GM19193 (cell line): ENCODE data around the gene CUX1.

Source experiments
- POLR2A ChIP-seq: IDR thresholded peaks from 4 replicates; pipeline ENCODE4 v1.6.1; 2011; ENCODE audit not compliant: insufficient read depth, insufficient read length; ENCODE audit errors: extremely low read depth

Gene CUX1

GRCh38 chr7:102248456-102249395 lies 431.3 kb downstream of the CUX1 start:
- TF ChIP-seq POLR2A, result no peak

- TF ChIP-seq POLR2A, result no peak
These were observed 434.3 kb downstream of the CUX1 start for GRCh38 chr7:102251531-102252365.

GRCh38 chr7:102252366-102252982 lies 435.0 kb downstream of the CUX1 start:
- TF ChIP-seq POLR2A, result no peak

GRCh38 chr7:102253066-102253972 lies 435.9 kb downstream of the CUX1 start:
- TF ChIP-seq POLR2A, result no peak

- TF ChIP-seq POLR2A, result no peak
These were observed 436.5 kb downstream of the CUX1 start for GRCh38 chr7:102253973-102254370.

- no peak for TF ChIP-seq POLR2A
These were observed 437.1 kb downstream of the CUX1 start for GRCh38 chr7:102254521-102254920.

GRCh38 chr7:102255501-102255900 lies 438.1 kb downstream of the CUX1 start:
- TF ChIP-seq POLR2A, result no peak

GRCh38 chr7:102255916-102256315 lies 438.5 kb downstream of the CUX1 start:
- TF ChIP-seq POLR2A, result no peak

- no peak for TF ChIP-seq POLR2A
These were observed 440.8 kb downstream of the CUX1 start for GRCh38 chr7:102258073-102258748.

- no peak for TF ChIP-seq POLR2A
These were observed 441.3 kb downstream of the CUX1 start for GRCh38 chr7:102258749-102259107.

GRCh38 chr7:102260856-102261255 lies 443.4 kb downstream of the CUX1 start:
- no peak for TF ChIP-seq POLR2A

- no peak for TF ChIP-seq POLR2A
These were observed 444.0 kb downstream of the CUX1 start for GRCh38 chr7:102261451-102261850.

GRCh38 chr7:102262546-102262945 lies 445.1 kb downstream of the CUX1 start:
- TF ChIP-seq POLR2A, result no peak

- no peak for TF ChIP-seq POLR2A
These were observed 447.0 kb downstream of the CUX1 start for GRCh38 chr7:102264367-102264891.

- TF ChIP-seq POLR2A, result no peak
These were observed 449.1 kb downstream of the CUX1 start for GRCh38 chr7:102266541-102266940.
